Measurements from ENCODE around the gene HCK.

Gene HCK

GRCh38 chr20:32052090-32052777, at the start of gene HCK:
HCK (plus strand) TSS chr20:32052242.
- H3K36me3 Mint-ChIP-seq (ENCODE audit: low read depth): no peaks in the 10 kb centered on the region
- no peak within 1 kb of the TSS for H3K27ac Mint-ChIP-seq
- H3K4me1 Mint-ChIP-seq (ENCODE audit: low read depth): peaks cover 20% of the 10 kb centered on the region
- peak within 1 kb of the TSS; percentile 75 for H3K4me3 Mint-ChIP-seq
- H3K27me3 Mint-ChIP-seq: peaks cover 52% of the 10 kb centered on the region
- no peaks in the 10 kb centered on the region for H3K9me3 Mint-ChIP-seq

- no peak overlapping the region for H3K4me3 Mint-ChIP-seq
- no peak overlapping the region for H3K27ac Mint-ChIP-seq
- no peaks in the 10 kb centered on the region for H3K36me3 Mint-ChIP-seq (ENCODE audit: low read depth)
- H3K4me1 Mint-ChIP-seq (ENCODE audit: low read depth): no peaks in the 10 kb centered on the region
- H3K9me3 Mint-ChIP-seq: no peaks in the 10 kb centered on the region
- peaks cover 3% of the 10 kb centered on the region for H3K27me3 Mint-ChIP-seq
Observed at GRCh38 chr20:32003325-32003724, 48.7 kb upstream of the HCK start.

GRCh38 chr20:32004963-32005362, 47.1 kb upstream of the HCK start:
- Mint-ChIP-seq H3K27ac (no peak overlapping the region), H3K9me3 (no peaks in the 10 kb centered on the region), H3K27me3 (peaks cover 4% of the 10 kb centered on the region), H3K4me3 (no peak overlapping the region), H3K36me3 (ENCODE audit: low read depth) (no peaks in the 10 kb centered on the region), H3K4me1 (ENCODE audit: low read depth) (no peaks in the 10 kb centered on the region)

- H3K4me3 Mint-ChIP-seq: no peak overlapping the region
Observed at GRCh38 chr20:32006053-32006452, 46.0 kb upstream of the HCK start.

GRCh38 chr20:32006841-32007786, 44.9 kb upstream of the HCK start:
- Mint-ChIP-seq H3K9me3 (no peaks in the 10 kb centered on the region), H3K4me3 (no peak overlapping the region), H3K36me3 (ENCODE audit: low read depth) (no peaks in the 10 kb centered on the region), H3K4me1 (ENCODE audit: low read depth) (no peaks in the 10 kb centered on the region), H3K27ac (no peak overlapping the region), H3K27me3 (peaks cover 10% of the 10 kb centered on the region)

More at GRCh38 chr20:32006053-32006452, 46.0 kb upstream of the HCK start:
- H3K27me3 Mint-ChIP-seq: peaks cover 4% of the 10 kb centered on the region
- H3K27ac Mint-ChIP-seq: no peak overlapping the region
- H3K36me3 Mint-ChIP-seq (ENCODE audit: low read depth): no peaks in the 10 kb centered on the region
- no peaks in the 10 kb centered on the region for H3K9me3 Mint-ChIP-seq
- no peaks in the 10 kb centered on the region for H3K4me1 Mint-ChIP-seq (ENCODE audit: low read depth)

- Mint-ChIP-seq H3K9me3 (no peaks in the 10 kb centered on the region), H3K4me3 (no peak overlapping the region), H3K27ac (no peak overlapping the region), H3K4me1 (ENCODE audit: low read depth) (no peaks in the 10 kb centered on the region), H3K27me3 (peaks cover 10% of the 10 kb centered on the region), H3K36me3 (ENCODE audit: low read depth) (no peaks in the 10 kb centered on the region)
Observed at GRCh38 chr20:32007787-32008616, 44.0 kb upstream of the HCK start.

- no peaks in the 10 kb centered on the region for H3K9me3 Mint-ChIP-seq
- peaks cover 10% of the 10 kb centered on the region for H3K27me3 Mint-ChIP-seq
- H3K4me1 Mint-ChIP-seq (ENCODE audit: low read depth): no peaks in the 10 kb centered on the region
- H3K27ac Mint-ChIP-seq: no peak overlapping the region
- H3K4me3 Mint-ChIP-seq: no peak overlapping the region
- no peaks in the 10 kb centered on the region for H3K36me3 Mint-ChIP-seq (ENCODE audit: low read depth)
Observed at GRCh38 chr20:32009564-32009963, 42.5 kb upstream of the HCK start.

- Mint-ChIP-seq H3K4me1 (ENCODE audit: low read depth) (no peaks in the 10 kb centered on the region), H3K27ac (no peak within 1 kb of the TSS), H3K9me3 (no peaks in the 10 kb centered on the region), H3K4me3 (no peak within 1 kb of the TSS), H3K36me3 (ENCODE audit: low read depth) (no peaks in the 10 kb centered on the region), H3K27me3 (peaks cover 12% of the 10 kb centered on the region)
Observed at GRCh38 chr20:32010101-32010500, 41.9 kb upstream of the HCK start, which contains the start of gene CCM2L. CCM2L (plus strand) TSS chr20:32010438; CDS start chr20:32010455, 17 bp downstream.

- peaks cover 18% of the 10 kb centered on the region for H3K27me3 Mint-ChIP-seq
- no peaks in the 10 kb centered on the region for H3K9me3 Mint-ChIP-seq
- H3K4me1 Mint-ChIP-seq (ENCODE audit: low read depth): no peaks in the 10 kb centered on the region
- no peaks in the 10 kb centered on the region for H3K36me3 Mint-ChIP-seq (ENCODE audit: low read depth)
- no peak overlapping the region for H3K27ac Mint-ChIP-seq
- no peak overlapping the region for H3K4me3 Mint-ChIP-seq
Observed at GRCh38 chr20:32010666-32011065, 41.4 kb upstream of the HCK start.

GRCh38 chr20:32012159-32012688, 39.8 kb upstream of the HCK start:
- H3K27me3 Mint-ChIP-seq: peaks cover 27% of the 10 kb centered on the region
- no peaks in the 10 kb centered on the region for H3K36me3 Mint-ChIP-seq (ENCODE audit: low read depth)
- no peaks in the 10 kb centered on the region for H3K9me3 Mint-ChIP-seq
- H3K27ac Mint-ChIP-seq: no peak overlapping the region
- no peak overlapping the region for H3K4me3 Mint-ChIP-seq
- no peaks in the 10 kb centered on the region for H3K4me1 Mint-ChIP-seq (ENCODE audit: low read depth)

- Mint-ChIP-seq H3K4me1 (ENCODE audit: low read depth) (peaks cover 8% of the 10 kb centered on the region), H3K36me3 (ENCODE audit: low read depth) (no peaks in the 10 kb centered on the region), H3K27me3 (peaks cover 35% of the 10 kb centered on the region), H3K27ac (no peak overlapping the region), H3K9me3 (no peaks in the 10 kb centered on the region), H3K4me3 (no peak overlapping the region)
Observed at GRCh38 chr20:32013326-32013725, 38.7 kb upstream of the HCK start.

- H3K4me1 Mint-ChIP-seq (ENCODE audit: low read depth): peaks cover 23% of the 10 kb centered on the region
- H3K36me3 Mint-ChIP-seq (ENCODE audit: low read depth): no peaks in the 10 kb centered on the region
- peaks cover 66% of the 10 kb centered on the region for H3K27me3 Mint-ChIP-seq
- H3K27ac Mint-ChIP-seq: no peak overlapping the region
- no peaks in the 10 kb centered on the region for H3K9me3 Mint-ChIP-seq
- peak overlapping the region; percentile 45 for H3K4me3 Mint-ChIP-seq
Observed at GRCh38 chr20:32017711-32018251, 34.3 kb upstream of the HCK start.

GRCh38 chr20:32018269-32019155, 33.5 kb upstream of the HCK start:
- peaks cover 23% of the 10 kb centered on the region for H3K4me1 Mint-ChIP-seq (ENCODE audit: low read depth)
- no peaks in the 10 kb centered on the region for H3K36me3 Mint-ChIP-seq (ENCODE audit: low read depth)
- no peak overlapping the region for H3K27ac Mint-ChIP-seq
- no peaks in the 10 kb centered on the region for H3K9me3 Mint-ChIP-seq
- peaks cover 73% of the 10 kb centered on the region for H3K27me3 Mint-ChIP-seq
- H3K4me3 Mint-ChIP-seq: peak overlapping the region; percentile 69
